ENCODE measurements around the gene CPNE4. TPM values are rescaled to one million over a fixed set of nuclear protein-coding genes. Genes with fewer than 3 reads are reported as not detected.

Gene CPNE4
- polyA plus RNA-seq, 4 donors, result 0.66 to 4.8 TPM; not detected in 2

- Histone ChIP-seq H3K4me3 (ENCODE audit: low read depth in 1 of 3, low read length in 3 of 3) (no peak overlapping the region), H3K4me1 (ENCODE audit: control insufficient read depth in 3 of 3, insufficient read depth in 2 of 3, low read depth in 1 of 3, low read length in 2 of 3) (no peaks in the 10 kb centered on the region), H3K27me3 (ENCODE audit: control insufficient read depth in 3 of 3, insufficient read depth in 3 of 3, low read length in 3 of 3) (no peaks in the 10 kb centered on the region), H3K27ac (ENCODE audit: low read depth in 1 of 3, low read length in 2 of 3) (no peak overlapping the region), H3K36me3 (ENCODE audit: control insufficient read depth in 3 of 3, insufficient read depth in 2 of 3, low read depth in 1 of 3, low read length in 3 of 3) (no peaks in the 10 kb centered on the region), H3K9me3 (ENCODE audit: control insufficient read depth in 2 of 2, insufficient read depth in 1 of 2, low read depth in 1 of 2, low read length in 1 of 2) (no peaks in the 10 kb centered on the region)
- 85 to 90% (median 88%) methylated on average over 4 of the region's 4 CpGs for WGBS, 3 donors
- FAIRE-seq (no peak), DNase-seq (no peak)
Observed at GRCh38 chr3:131636266-131636775, 398.5 kb downstream of the CPNE4 start.

GRCh38 chr3:131630807-131631206, 404.0 kb downstream of the CPNE4 start:
- Histone ChIP-seq H3K4me1 (ENCODE audit: control insufficient read depth in 3 of 3, insufficient read depth in 2 of 3, low read depth in 1 of 3, low read length in 2 of 3) (no peaks in the 10 kb centered on the region), H3K27me3 (ENCODE audit: control insufficient read depth in 3 of 3, insufficient read depth in 3 of 3, low read length in 3 of 3) (no peaks in the 10 kb centered on the region), H3K4me3 (ENCODE audit: low read depth in 1 of 3, low read length in 3 of 3) (no peak overlapping the region), H3K27ac (ENCODE audit: low read depth in 1 of 3, low read length in 2 of 3) (no peak overlapping the region), H3K36me3 (ENCODE audit: control insufficient read depth in 3 of 3, insufficient read depth in 2 of 3, low read depth in 1 of 3, low read length in 3 of 3) (no peaks in the 10 kb centered on the region), H3K9me3 (ENCODE audit: control insufficient read depth in 2 of 2, insufficient read depth in 1 of 2, low read depth in 1 of 2, low read length in 1 of 2) (no peaks in the 10 kb centered on the region)
- FAIRE-seq, result no peak
- DNase-seq, result no peak
- 42 to 62% (median 61%) methylated on average over 1 of the region's 1 CpG for WGBS, 3 donors

- 77 to 84% (median 81%) methylated on average over 3 of the region's 3 CpGs for whole genome bisulfite sequencing, 3 donors
- DNase-seq, result no peak
- H3K9me3 ChIP-seq (ENCODE audit: control insufficient read depth in 2 of 2, insufficient read depth in 1 of 2, low read depth in 1 of 2, low read length in 1 of 2), result no peaks in the 10 kb centered on the region
- no peaks in the 10 kb centered on the region for H3K36me3 ChIP-seq (ENCODE audit: control insufficient read depth in 3 of 3, insufficient read depth in 2 of 3, low read depth in 1 of 3, low read length in 3 of 3)
- H3K4me1 ChIP-seq (ENCODE audit: control insufficient read depth in 3 of 3, insufficient read depth in 2 of 3, low read depth in 1 of 3, low read length in 2 of 3), result no peaks in the 10 kb centered on the region
- H3K4me3 ChIP-seq (ENCODE audit: low read depth in 1 of 3, low read length in 3 of 3), result no peak overlapping the region
- H3K27ac ChIP-seq (ENCODE audit: low read depth in 1 of 3, low read length in 2 of 3), result no peak overlapping the region
- FAIRE-seq, result no peak
- H3K27me3 ChIP-seq (ENCODE audit: control insufficient read depth in 3 of 3, insufficient read depth in 3 of 3, low read length in 3 of 3), result no peaks in the 10 kb centered on the region
Observed at GRCh38 chr3:131630097-131630496, 404.7 kb downstream of the CPNE4 start.

- no peaks in the 10 kb centered on the region for H3K4me1 ChIP-seq (ENCODE audit: control insufficient read depth in 3 of 3, insufficient read depth in 2 of 3, low read depth in 1 of 3, low read length in 2 of 3)
- peaks cover 0 to 3% (median 0%) of the 10 kb centered on the region in 3 donors for H3K27me3 ChIP-seq (ENCODE audit: control insufficient read depth in 3 of 3, insufficient read depth in 3 of 3, low read length in 3 of 3)
- WGBS, 3 donors, result 74 to 93% (median 76%) methylated on average over 1 of the region's 1 CpG
- DNase-seq (no peak), FAIRE-seq (no peak)
- H3K4me3 ChIP-seq (ENCODE audit: low read depth in 1 of 3, low read length in 3 of 3), result no peak overlapping the region
- no peaks in the 10 kb centered on the region for H3K9me3 ChIP-seq (ENCODE audit: control insufficient read depth in 2 of 2, insufficient read depth in 1 of 2, low read depth in 1 of 2, low read length in 1 of 2)
- H3K27ac ChIP-seq (ENCODE audit: low read depth in 1 of 3, low read length in 2 of 3), result no peak overlapping the region
- H3K36me3 ChIP-seq (ENCODE audit: control insufficient read depth in 3 of 3, insufficient read depth in 2 of 3, low read depth in 1 of 3, low read length in 3 of 3), result no peaks in the 10 kb centered on the region
Observed at GRCh38 chr3:131623431-131623830, 411.4 kb downstream of the CPNE4 start.

GRCh38 chr3:131622726-131623125, 412.1 kb downstream of the CPNE4 start:
- Histone ChIP-seq H3K4me1 (ENCODE audit: control insufficient read depth in 3 of 3, insufficient read depth in 2 of 3, low read depth in 1 of 3, low read length in 2 of 3) (no peaks in the 10 kb centered on the region), H3K9me3 (ENCODE audit: control insufficient read depth in 2 of 2, insufficient read depth in 1 of 2, low read depth in 1 of 2, low read length in 1 of 2) (no peaks in the 10 kb centered on the region), H3K4me3 (ENCODE audit: low read depth in 1 of 3, low read length in 3 of 3) (no peak overlapping the region), H3K27me3 (ENCODE audit: control insufficient read depth in 3 of 3, insufficient read depth in 3 of 3, low read length in 3 of 3) (peaks cover 0 to 3% (median 0%) of the 10 kb centered on the region in 3 donors), H3K27ac (ENCODE audit: low read depth in 1 of 3, low read length in 2 of 3) (no peak overlapping the region), H3K36me3 (ENCODE audit: control insufficient read depth in 3 of 3, insufficient read depth in 2 of 3, low read depth in 1 of 3, low read length in 3 of 3) (no peaks in the 10 kb centered on the region)
- WGBS, 3 donors, result 85 to 88% (median 87%) methylated on average over 5 of the region's 5 CpGs
- DNase-seq (no peak), FAIRE-seq (no peak)

- Histone ChIP-seq H3K36me3 (ENCODE audit: control insufficient read depth in 3 of 3, insufficient read depth in 2 of 3, low read depth in 1 of 3, low read length in 3 of 3) (no peaks in the 10 kb centered on the region), H3K9me3 (ENCODE audit: control insufficient read depth in 2 of 2, insufficient read depth in 1 of 2, low read depth in 1 of 2, low read length in 1 of 2) (no peaks in the 10 kb centered on the region), H3K27me3 (ENCODE audit: control insufficient read depth in 3 of 3, insufficient read depth in 3 of 3, low read length in 3 of 3) (peaks cover 0 to 3% (median 2%) of the 10 kb centered on the region in 3 donors), H3K27ac (ENCODE audit: low read depth in 1 of 3, low read length in 2 of 3) (no peak overlapping the region), H3K4me3 (ENCODE audit: low read depth in 1 of 3, low read length in 3 of 3) (no peak overlapping the region), H3K4me1 (ENCODE audit: control insufficient read depth in 3 of 3, insufficient read depth in 2 of 3, low read depth in 1 of 3, low read length in 2 of 3) (no peaks in the 10 kb centered on the region)
- FAIRE-seq (no peak), DNase-seq (no peak)
- WGBS, 3 donors, result 38 to 60% (median 42%) methylated on average over 1 of the region's 1 CpG
Observed at GRCh38 chr3:131620977-131621376, 413.8 kb downstream of the CPNE4 start.

- H3K27ac ChIP-seq (ENCODE audit: low read depth in 1 of 3, low read length in 2 of 3), result no peak overlapping the region
- no peak overlapping the region for H3K4me3 ChIP-seq (ENCODE audit: low read depth in 1 of 3, low read length in 3 of 3)
- H3K27me3 ChIP-seq (ENCODE audit: control insufficient read depth in 3 of 3, insufficient read depth in 3 of 3, low read length in 3 of 3), result peaks cover 0 to 3% (median 2%) of the 10 kb centered on the region in 3 donors
- FAIRE-seq, result no peak
- no peaks in the 10 kb centered on the region for H3K36me3 ChIP-seq (ENCODE audit: control insufficient read depth in 3 of 3, insufficient read depth in 2 of 3, low read depth in 1 of 3, low read length in 3 of 3)
- no peaks in the 10 kb centered on the region for H3K9me3 ChIP-seq (ENCODE audit: control insufficient read depth in 2 of 2, insufficient read depth in 1 of 2, low read depth in 1 of 2, low read length in 1 of 2)
- H3K4me1 ChIP-seq (ENCODE audit: control insufficient read depth in 3 of 3, insufficient read depth in 2 of 3, low read depth in 1 of 3, low read length in 2 of 3), result no peaks in the 10 kb centered on the region
- DNase-seq, result no peak
- 35 to 40% (median 35%) methylated on average over 2 of the region's 2 CpGs for WGBS, 3 donors
Observed at GRCh38 chr3:131619821-131620220, 415.0 kb downstream of the CPNE4 start.

GRCh38 chr3:131616719-131617118, 418.1 kb downstream of the CPNE4 start:
- peaks cover 0 to 3% (median 2%) of the 10 kb centered on the region in 3 donors for H3K27me3 ChIP-seq (ENCODE audit: control insufficient read depth in 3 of 3, insufficient read depth in 3 of 3, low read length in 3 of 3)
- H3K27ac ChIP-seq (ENCODE audit: low read depth in 1 of 3, low read length in 2 of 3), result no peak overlapping the region
- no peaks in the 10 kb centered on the region for H3K9me3 ChIP-seq (ENCODE audit: control insufficient read depth in 2 of 2, insufficient read depth in 1 of 2, low read depth in 1 of 2, low read length in 1 of 2)
- no peaks in the 10 kb centered on the region for H3K4me1 ChIP-seq (ENCODE audit: control insufficient read depth in 3 of 3, insufficient read depth in 2 of 3, low read depth in 1 of 3, low read length in 2 of 3)
- no peaks in the 10 kb centered on the region for H3K36me3 ChIP-seq (ENCODE audit: control insufficient read depth in 3 of 3, insufficient read depth in 2 of 3, low read depth in 1 of 3, low read length in 3 of 3)
- DNase-seq (no peak), FAIRE-seq (no peak)
- H3K4me3 ChIP-seq (ENCODE audit: low read depth in 1 of 3, low read length in 3 of 3), result no peak overlapping the region
- WGBS, 3 donors, result 60 to 73% (median 70%) methylated on average over 3 of the region's 3 CpGs

- H3K4me3 ChIP-seq (ENCODE audit: low read depth in 1 of 3, low read length in 3 of 3), result no peak overlapping the region
- FAIRE-seq (no peak), DNase-seq (no peak)
- no peaks in the 10 kb centered on the region for H3K9me3 ChIP-seq (ENCODE audit: control insufficient read depth in 2 of 2, insufficient read depth in 1 of 2, low read depth in 1 of 2, low read length in 1 of 2)
- H3K27me3 ChIP-seq (ENCODE audit: control insufficient read depth in 3 of 3, insufficient read depth in 3 of 3, low read length in 3 of 3), result peaks cover 0 to 2% (median 0%) of the 10 kb centered on the region in 3 donors
- H3K4me1 ChIP-seq (ENCODE audit: control insufficient read depth in 3 of 3, insufficient read depth in 2 of 3, low read depth in 1 of 3, low read length in 2 of 3), result no peaks in the 10 kb centered on the region
- WGBS, 3 donors, result 70 to 81% (median 74%) methylated on average over 1 of the region's 1 CpG
- H3K36me3 ChIP-seq (ENCODE audit: control insufficient read depth in 3 of 3, insufficient read depth in 2 of 3, low read depth in 1 of 3, low read length in 3 of 3), result no peaks in the 10 kb centered on the region
- no peak overlapping the region for H3K27ac ChIP-seq (ENCODE audit: low read depth in 1 of 3, low read length in 2 of 3)
Observed at GRCh38 chr3:131612745-131613144, 422.1 kb downstream of the CPNE4 start.

Measured in small intestine (tissue), 7 donors.